ENCODE measurements around the gene ARSH.
"Not testable (repeated sequence)": the region's sequence is repeated elsewhere in the genome, so short reads cannot be mapped to it uniquely, and the experiment has no call there.

The ARSH gene

DNA sequence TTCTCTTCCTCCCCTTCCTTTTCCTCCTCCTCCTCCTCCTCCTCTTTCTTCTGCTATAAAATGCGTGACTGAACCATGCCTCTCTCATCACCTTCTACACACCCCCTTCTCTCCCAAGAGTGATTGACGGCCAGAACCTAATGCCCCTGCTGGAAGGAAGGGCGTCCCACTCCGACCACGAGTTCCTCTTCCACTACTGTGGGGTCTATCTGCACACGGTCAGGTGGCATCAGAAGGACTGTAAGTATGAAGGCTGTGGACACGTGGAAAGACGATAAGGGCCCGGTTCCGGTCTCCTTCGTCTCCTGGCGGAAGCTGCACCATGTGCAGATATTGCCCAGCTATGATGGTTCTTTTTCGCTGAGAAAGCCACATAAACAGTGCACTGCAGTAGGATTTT is 22.8 kb downstream of the ARSH start:
- DNase-seq (ENCODE audit: low read depth in 3 of 3) = no peak

DNA sequence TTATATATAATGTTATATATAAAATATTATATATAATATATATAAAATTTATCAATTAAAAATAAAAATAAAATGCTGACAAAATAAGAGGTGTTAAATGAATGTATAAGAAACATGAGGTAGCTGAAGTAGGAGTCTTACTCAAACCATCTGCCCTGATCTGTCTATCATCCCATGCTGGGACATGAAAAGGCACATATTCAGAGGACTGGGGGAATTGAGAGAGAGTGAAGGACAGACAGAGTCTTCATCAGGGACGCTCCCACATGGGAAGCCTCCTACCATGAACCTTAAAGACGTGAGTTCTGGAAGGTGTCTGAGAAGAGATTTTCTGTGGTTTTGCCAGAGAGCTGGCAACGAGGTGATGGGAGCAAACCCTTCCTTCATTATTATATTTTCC is 30.9 kb downstream of the ARSH start:
- DNase-seq (ENCODE audit: low read depth in 3 of 3) = no peak

DNA sequence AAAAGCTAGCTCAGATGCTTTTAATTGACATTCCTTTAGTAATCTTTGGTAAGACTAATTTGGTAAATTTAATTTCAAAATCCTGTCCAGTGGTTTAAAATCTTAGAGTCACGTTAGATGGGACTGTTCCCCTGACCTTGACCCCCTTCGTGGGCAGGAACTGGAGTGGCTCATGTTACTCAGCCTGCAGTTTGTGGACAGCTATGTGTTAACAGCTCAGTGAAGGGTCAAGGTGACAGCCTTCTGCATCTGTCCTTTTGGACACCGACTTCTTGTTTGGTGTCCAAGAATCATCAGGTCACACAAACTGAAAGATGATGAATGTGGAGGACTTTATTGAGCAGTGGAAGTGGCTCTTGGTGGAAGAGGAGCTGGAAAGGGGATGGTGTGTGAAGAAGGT is 37.9 kb downstream of the ARSH start:
- DNase-seq (ENCODE audit: low read depth in 3 of 3) = no peak

- no peak for DNase-seq (ENCODE audit: low read depth in 3 of 3)
Observed at GRCh38 chrX:3044671-3045070, 38.3 kb downstream of the ARSH start.

- no peak for DNase-seq (ENCODE audit: low read depth in 3 of 3)
Observed at GRCh38 chrX:3046253-3047240, 40.2 kb downstream of the ARSH start.

DNA sequence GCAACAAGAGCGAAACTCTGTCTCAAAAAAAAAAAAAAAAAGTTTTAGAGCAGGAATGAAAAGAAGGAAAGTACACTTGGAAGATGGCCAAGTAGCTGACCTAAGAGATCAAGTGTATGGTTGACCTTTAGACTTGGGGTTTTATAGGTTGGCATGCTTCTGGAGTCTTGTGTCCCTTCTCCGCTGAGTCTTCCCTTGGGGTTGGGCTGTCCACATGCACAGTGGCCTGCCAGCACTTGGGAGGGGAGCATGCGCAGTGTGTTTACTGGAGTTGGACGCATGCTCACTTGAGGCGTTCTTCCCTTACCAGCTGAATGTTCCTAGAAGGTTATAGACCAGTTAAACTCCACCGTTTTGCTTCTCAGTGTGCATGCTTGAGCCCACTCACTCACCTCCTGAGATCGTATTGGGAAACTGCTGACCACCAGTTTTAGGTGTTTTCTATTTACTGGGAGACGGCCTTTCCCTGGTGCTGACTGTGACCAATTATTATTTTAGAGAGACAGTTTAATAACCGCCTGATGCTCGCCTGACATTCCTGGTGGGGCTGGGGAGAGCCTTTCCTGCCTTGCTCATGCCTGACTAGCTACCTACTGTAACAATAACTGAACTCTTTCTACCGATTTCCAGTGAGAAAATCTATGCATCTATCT is 44.3 kb downstream of the ARSH start:
- DNase-seq (ENCODE audit: low read depth in 3 of 3) = not testable (repeated sequence)

GRCh38 chrX:3052860-3053259 is 46.5 kb downstream of the ARSH start:
- no peak for DNase-seq (ENCODE audit: low read depth in 3 of 3)

DNA sequence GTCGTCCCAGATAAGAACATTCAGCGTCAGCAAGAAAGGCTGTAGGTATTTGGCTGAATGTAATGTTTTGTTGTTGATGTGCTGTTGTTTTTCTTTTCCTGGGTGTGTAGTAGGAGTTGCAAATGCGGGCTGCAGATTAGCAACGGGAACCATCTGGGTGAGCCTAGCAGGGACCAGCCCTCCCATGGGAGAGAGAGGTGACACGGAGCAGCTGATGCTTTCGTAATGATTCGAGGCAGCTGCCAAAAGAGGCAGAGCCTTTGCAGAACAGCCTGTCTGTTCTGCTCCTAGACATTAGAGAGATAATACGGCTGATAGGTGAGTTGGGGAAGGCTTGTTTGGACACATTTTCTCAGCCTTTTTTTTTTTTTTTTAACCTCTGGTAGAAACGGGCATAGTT is 60.2 kb downstream of the ARSH start:
- DNase-seq (ENCODE audit: low read depth in 3 of 3) = no peak

- no peak for DNase-seq (ENCODE audit: low read depth in 3 of 3)
Observed at GRCh38 chrX:3075959-3076358, 69.6 kb downstream of the ARSH start.

DNA sequence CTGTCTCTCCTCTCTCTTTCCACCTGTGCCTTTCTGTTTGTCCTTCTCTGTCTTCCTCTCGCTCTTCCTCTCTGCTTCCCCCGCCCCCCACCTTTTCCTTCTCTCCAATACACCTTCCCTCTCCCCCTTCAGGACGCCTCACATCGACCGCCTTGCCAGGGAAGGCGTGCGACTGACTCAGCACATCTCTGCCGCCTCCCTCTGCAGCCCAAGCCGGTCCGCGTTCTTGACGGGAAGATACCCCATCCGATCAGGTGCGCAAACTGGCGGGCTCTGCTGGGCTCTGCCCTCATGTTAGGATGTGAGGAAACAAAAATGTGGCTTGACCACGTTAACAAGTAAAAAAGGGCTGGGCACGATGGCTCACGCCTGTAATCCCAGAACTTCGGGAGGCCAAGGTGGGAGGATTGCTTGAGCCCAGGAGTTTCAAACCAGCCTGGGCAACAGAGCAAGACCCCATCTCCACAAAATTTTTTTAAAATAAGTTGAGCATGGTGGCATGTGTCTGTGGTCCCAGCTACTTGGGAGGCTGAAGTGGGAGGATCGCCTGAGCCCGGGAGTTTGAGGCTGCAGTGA is 70.2 kb downstream of the ARSH start:
- DNase-seq (ENCODE audit: low read depth in 3 of 3) = no peak
